ENCODE data around the gene AFAP1L1.

The AFAP1L1 gene

DNA sequence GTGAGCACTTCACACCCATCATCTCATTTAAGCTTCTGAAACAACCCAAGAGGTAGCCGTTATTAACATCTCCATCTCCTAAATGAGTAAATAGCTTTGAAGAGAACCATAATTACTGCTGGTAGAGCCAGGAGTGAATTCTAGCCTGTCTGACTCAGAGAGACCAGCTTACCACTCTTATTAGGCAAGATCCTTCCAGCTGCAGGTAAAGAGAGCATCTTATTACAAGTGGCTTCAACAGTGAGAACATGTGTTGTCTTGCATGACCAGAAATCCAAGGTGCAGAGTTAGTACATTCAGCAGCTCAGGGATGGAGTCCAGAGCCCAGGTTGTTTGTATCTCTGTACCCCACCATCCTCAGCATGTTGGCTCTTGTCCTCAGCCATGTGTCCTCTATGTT, 10.9 kb upstream of the AFAP1L1 start:
- Histone ChIP-seq H3K36me3 (ENCODE audit: control insufficient read depth in 5 of 5, insufficient read depth in 5 of 5, low read length in 5 of 5) (peaks cover 0 to 17% (median 8%) of the 10 kb centered on the region in 5 donors), H3K9ac (ENCODE audit: low read length in 5 of 5) (no peak overlapping the region), H3K4me1 (ENCODE audit: control insufficient read depth in 5 of 5, insufficient read depth in 5 of 5, low read length in 5 of 5) (no peaks in the 10 kb centered on the region), H3K27me3 (ENCODE audit: control insufficient read depth in 5 of 5, insufficient read depth in 4 of 5, low read length in 5 of 5) (peaks cover 0 to 15% (median 2%) of the 10 kb centered on the region in 5 donors), H3K4me3 (ENCODE audit: low read depth in 1 of 5, low read length in 5 of 5) (no peak overlapping the region), H3K9me3 (ENCODE audit: control insufficient read depth in 5 of 5, low read length in 5 of 5) (no peaks in the 10 kb centered on the region), H3K27ac (ENCODE audit: low read depth, low read length) (no peak overlapping the region)

DNA sequence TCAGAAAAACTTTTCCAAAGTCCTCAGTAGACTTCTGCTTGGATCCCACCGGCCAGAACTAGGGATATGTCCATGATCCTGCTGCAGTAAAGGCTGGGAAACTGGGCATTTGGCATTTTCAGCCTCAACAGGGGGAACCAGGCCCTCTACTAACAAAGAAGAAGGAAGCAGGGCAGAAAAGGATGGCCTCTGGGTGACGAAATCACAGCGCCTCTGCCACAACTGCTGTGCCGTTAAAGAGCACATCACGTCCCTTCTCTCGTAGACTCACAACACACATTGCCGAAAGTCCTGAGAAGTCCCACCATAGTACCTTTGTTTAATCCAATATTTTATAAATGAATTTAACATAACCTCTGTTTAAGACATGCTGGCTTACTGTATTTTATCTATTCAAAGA, 10.4 kb upstream of the AFAP1L1 start:
- Histone ChIP-seq H3K27me3 (ENCODE audit: control insufficient read depth in 5 of 5, insufficient read depth in 4 of 5, low read length in 5 of 5) (peaks cover 0 to 15% (median 2%) of the 10 kb centered on the region in 5 donors), H3K4me1 (ENCODE audit: control insufficient read depth in 5 of 5, insufficient read depth in 5 of 5, low read length in 5 of 5) (no peaks in the 10 kb centered on the region), H3K9me3 (ENCODE audit: control insufficient read depth in 5 of 5, low read length in 5 of 5) (no peaks in the 10 kb centered on the region), H3K4me3 (ENCODE audit: low read depth in 1 of 5, low read length in 5 of 5) (no peak overlapping the region), H3K9ac (ENCODE audit: low read length in 5 of 5) (no peak overlapping the region), H3K27ac (ENCODE audit: low read depth, low read length) (no peak overlapping the region), H3K36me3 (ENCODE audit: control insufficient read depth in 5 of 5, insufficient read depth in 5 of 5, low read length in 5 of 5) (peaks cover 0 to 12% (median 3%) of the 10 kb centered on the region in 5 donors)

DNA sequence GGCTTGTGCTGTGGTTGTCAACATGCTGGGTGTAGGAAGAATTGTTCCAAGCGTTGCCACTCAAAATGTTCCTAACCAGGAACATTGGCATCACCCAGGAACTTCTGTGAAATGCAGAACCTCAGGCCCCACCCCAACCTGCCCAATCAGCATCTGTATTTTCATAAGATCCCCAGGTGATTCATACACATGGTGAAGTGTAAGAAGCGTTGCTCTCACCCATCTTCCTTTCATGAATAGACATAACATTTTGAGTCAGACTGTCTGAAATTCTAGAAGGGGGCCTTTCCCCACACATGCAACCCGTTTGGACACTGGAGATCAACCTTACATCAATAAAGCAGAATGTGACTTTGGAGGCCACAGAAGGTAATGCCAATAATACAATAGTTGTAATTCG, 9.3 kb upstream of the AFAP1L1 start:
- Histone ChIP-seq H3K4me1 (ENCODE audit: control insufficient read depth in 5 of 5, insufficient read depth in 5 of 5, low read length in 5 of 5) (no peaks in the 10 kb centered on the region), H3K4me3 (ENCODE audit: low read depth in 1 of 5, low read length in 5 of 5) (no peak overlapping the region), H3K27ac (ENCODE audit: low read depth, low read length) (no peak overlapping the region), H3K27me3 (ENCODE audit: control insufficient read depth in 5 of 5, insufficient read depth in 4 of 5, low read length in 5 of 5) (peaks cover 0 to 15% (median 2%) of the 10 kb centered on the region in 5 donors), H3K36me3 (ENCODE audit: control insufficient read depth in 5 of 5, insufficient read depth in 5 of 5, low read length in 5 of 5) (peaks cover 0 to 11% (median 2%) of the 10 kb centered on the region in 5 donors), H3K9ac (ENCODE audit: low read length in 5 of 5) (no peak overlapping the region), H3K9me3 (ENCODE audit: control insufficient read depth in 5 of 5, low read length in 5 of 5) (no peaks in the 10 kb centered on the region)

DNA sequence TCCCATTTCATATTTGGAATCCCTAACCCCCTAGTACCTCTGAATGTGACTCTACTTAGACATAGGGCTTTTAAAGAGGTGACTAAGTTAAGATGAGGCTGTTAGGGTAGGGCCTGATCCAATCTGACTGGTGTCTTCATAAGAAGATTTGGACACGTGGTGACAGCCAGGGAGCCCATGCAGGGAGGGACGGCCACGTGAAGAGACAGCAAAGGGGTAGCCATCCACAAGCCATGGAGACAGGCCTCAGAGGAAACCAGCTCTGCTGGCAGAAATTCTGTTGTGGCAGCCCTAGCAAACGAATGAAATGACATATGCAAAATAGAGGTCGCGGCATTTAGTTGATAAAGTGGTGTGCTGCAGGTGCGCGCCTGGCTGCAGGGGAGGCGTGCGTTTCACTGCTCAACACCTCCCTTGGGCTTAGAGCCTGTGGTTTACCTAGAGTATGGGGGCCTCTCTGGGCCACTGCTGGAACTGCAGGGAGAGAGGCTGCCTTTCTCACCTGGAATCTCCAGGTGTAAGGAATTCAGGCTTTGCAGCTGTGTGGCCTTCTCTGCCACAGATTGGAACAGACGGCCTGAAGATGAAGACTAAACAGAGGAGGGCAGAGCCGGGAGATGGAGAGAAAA, 7.1 kb upstream of the AFAP1L1 start:
- Histone ChIP-seq H3K27me3 (ENCODE audit: control insufficient read depth in 5 of 5, insufficient read depth in 4 of 5, low read length in 5 of 5) (peaks cover 0 to 15% (median 2%) of the 10 kb centered on the region in 5 donors), H3K9ac (ENCODE audit: low read length in 5 of 5) (no peak overlapping the region), H3K36me3 (ENCODE audit: control insufficient read depth in 5 of 5, insufficient read depth in 5 of 5, low read length in 5 of 5) (no peaks in the 10 kb centered on the region), H3K9me3 (ENCODE audit: control insufficient read depth in 5 of 5, low read length in 5 of 5) (peaks cover 3 to 17% (median 12%) of the 10 kb centered on the region in 5 donors), H3K4me1 (ENCODE audit: control insufficient read depth in 5 of 5, insufficient read depth in 5 of 5, low read length in 5 of 5) (no peaks in the 10 kb centered on the region), H3K4me3 (ENCODE audit: low read depth in 1 of 5, low read length in 5 of 5) (no peak overlapping the region), H3K27ac (ENCODE audit: low read depth, low read length) (no peak overlapping the region)

DNA sequence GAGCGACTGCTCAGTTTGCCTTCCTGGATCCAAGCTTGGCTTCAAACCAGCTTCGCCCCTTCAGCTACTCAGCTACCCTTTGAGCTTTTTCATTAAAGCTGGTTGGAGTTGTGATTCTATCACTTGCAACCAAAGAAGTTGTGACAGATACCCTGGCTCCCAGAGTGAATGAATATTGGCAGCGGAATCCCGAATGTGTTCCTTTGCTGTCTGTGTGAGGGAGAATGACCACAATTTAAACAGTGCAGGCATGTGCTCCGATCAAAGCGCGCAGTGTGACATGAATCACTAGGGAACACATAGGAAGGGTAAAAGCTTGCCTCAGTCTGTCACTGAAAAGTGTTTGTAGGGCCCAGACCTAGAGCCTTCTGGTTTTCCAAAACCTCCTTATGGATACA, 6.6 kb upstream of the AFAP1L1 start:
- no peak overlapping the region for H3K27ac ChIP-seq (ENCODE audit: low read depth, low read length)
- H3K4me1 ChIP-seq (ENCODE audit: control insufficient read depth in 5 of 5, insufficient read depth in 5 of 5, low read length in 5 of 5) = no peaks in the 10 kb centered on the region

DNA sequence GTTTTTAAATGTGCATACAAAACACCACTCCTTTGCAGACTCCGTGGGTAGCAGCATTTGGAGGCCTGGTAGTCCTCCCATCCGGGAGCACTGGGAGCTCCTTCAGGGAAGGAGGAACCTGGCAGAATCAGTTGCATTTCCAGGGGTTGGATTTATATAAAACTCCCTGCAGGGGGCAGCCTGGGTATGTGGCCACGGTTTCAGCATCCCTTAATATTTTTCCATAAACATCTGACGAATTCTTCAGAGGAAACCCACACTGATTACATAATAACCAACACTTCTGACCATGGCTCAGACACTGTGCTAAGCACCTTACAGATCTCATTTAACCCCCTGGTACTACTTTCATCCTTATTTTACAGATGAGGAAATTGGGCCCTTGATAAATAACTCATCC, 6.1 kb upstream of the AFAP1L1 start:
- H3K4me1 ChIP-seq (ENCODE audit: control insufficient read depth in 5 of 5, insufficient read depth in 5 of 5, low read length in 5 of 5) = peaks cover 0 to under 1% (median 0%) of the 10 kb centered on the region in 5 donors
- H3K9me3 ChIP-seq (ENCODE audit: control insufficient read depth in 5 of 5, low read length in 5 of 5) = peaks cover 3 to 17% (median 12%) of the 10 kb centered on the region in 5 donors
- no peak overlapping the region for H3K9ac ChIP-seq (ENCODE audit: low read length in 5 of 5)
- no peak overlapping the region for H3K4me3 ChIP-seq (ENCODE audit: low read depth in 1 of 5, low read length in 5 of 5)
- peaks cover 0 to 15% (median 2%) of the 10 kb centered on the region in 5 donors for H3K27me3 ChIP-seq (ENCODE audit: control insufficient read depth in 5 of 5, insufficient read depth in 4 of 5, low read length in 5 of 5)
- H3K36me3 ChIP-seq (ENCODE audit: control insufficient read depth in 5 of 5, insufficient read depth in 5 of 5, low read length in 5 of 5) = no peaks in the 10 kb centered on the region
- H3K27ac ChIP-seq (ENCODE audit: low read depth, low read length) = no peak overlapping the region

More for the DNA sequence above, 6.6 kb upstream of the AFAP1L1 start:
- Histone ChIP-seq H3K36me3 (ENCODE audit: control insufficient read depth in 5 of 5, insufficient read depth in 5 of 5, low read length in 5 of 5) (no peaks in the 10 kb centered on the region), H3K4me3 (ENCODE audit: low read depth in 1 of 5, low read length in 5 of 5) (no peak overlapping the region), H3K9me3 (ENCODE audit: control insufficient read depth in 5 of 5, low read length in 5 of 5) (peaks cover 3 to 17% (median 12%) of the 10 kb centered on the region in 5 donors), H3K27me3 (ENCODE audit: control insufficient read depth in 5 of 5, insufficient read depth in 4 of 5, low read length in 5 of 5) (peaks cover 0 to 15% (median 2%) of the 10 kb centered on the region in 5 donors), H3K9ac (ENCODE audit: low read length in 5 of 5) (no peak overlapping the region)

DNA sequence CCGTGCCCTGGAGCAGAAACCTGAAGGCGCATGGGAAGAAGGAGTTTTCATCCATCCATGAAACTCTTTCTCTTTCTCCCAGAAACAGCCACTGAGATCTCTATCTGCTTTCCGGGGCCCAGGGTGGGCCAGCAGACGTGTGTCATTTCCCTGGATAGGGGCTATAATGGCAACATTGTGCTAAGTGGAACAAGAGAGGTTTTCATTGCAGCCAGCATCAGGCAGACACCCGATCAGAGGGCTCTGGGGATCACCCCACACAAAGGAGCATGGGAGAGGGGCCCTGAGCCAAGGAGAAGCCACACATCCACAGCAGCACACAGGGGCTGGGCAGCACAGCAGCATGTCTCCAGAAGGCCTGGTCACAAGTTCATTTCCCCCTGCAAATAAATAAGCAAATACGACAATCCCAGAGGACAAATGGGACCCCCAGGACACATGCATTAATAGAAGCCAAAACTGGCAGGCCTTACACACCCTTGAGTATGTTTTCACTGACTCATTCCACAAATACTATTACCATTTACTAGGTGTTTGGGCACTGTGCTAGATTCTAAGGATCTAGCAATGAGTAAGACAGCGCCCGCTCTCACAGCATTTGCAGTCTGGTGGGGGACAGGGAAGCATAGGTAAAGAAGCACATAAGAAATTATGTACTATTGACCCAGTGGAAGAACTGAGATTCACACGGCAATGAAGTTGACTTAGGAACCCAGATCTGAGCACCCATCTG, 4.3 kb upstream of the AFAP1L1 start:
- Histone ChIP-seq H3K36me3 (ENCODE audit: control insufficient read depth in 5 of 5, insufficient read depth in 5 of 5, low read length in 5 of 5) (no peaks in the 10 kb centered on the region), H3K27me3 (ENCODE audit: control insufficient read depth in 5 of 5, insufficient read depth in 4 of 5, low read length in 5 of 5) (peaks cover 0 to 15% (median 2%) of the 10 kb centered on the region in 5 donors), H3K27ac (ENCODE audit: low read depth, low read length) (no peak overlapping the region), H3K4me3 (ENCODE audit: low read depth in 1 of 5, low read length in 5 of 5) (no peak overlapping the region), H3K9ac (ENCODE audit: low read length in 5 of 5) (no peak overlapping the region), H3K4me1 (ENCODE audit: control insufficient read depth in 5 of 5, insufficient read depth in 5 of 5, low read length in 5 of 5) (peaks cover 0 to 11% (median 8%) of the 10 kb centered on the region in 5 donors), H3K9me3 (ENCODE audit: control insufficient read depth in 5 of 5, low read length in 5 of 5) (peaks cover 3 to 17% (median 12%) of the 10 kb centered on the region in 5 donors)

DNA sequence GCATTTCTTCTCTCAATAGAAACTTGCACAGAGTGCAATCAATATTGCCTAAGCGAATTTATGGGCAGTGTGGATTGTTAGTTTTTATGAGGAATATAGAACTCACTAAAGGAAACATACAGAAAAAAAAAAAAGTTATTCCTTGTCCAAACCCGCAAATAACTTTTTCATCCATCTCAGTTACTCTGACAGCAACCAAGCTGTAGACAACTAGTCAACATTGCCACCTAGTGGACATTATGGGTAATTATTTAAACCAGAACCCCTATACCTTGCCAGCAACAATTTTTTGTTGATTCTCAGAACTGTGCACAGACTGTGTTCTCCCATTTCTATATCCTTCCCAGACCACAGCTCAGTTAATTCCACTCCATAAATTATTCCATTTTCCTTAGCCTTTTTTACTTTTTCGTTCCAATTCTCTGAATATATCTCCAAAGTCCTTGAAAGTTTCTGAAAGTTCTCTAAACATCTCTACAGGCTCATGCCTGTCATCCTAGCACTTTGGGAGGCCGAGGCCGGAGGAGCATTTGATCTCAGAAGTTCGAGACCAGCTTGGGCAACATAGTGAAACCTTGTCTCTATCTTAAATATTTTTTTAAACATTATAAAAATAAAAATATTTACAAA, 2.6 kb upstream of the AFAP1L1 start:
- Histone ChIP-seq H3K9me3 (ENCODE audit: control insufficient read depth in 5 of 5, low read length in 5 of 5) (peaks cover 3 to 17% (median 12%) of the 10 kb centered on the region in 5 donors), H3K4me1 (ENCODE audit: control insufficient read depth in 5 of 5, insufficient read depth in 5 of 5, low read length in 5 of 5) (peaks cover 0 to 25% (median 21%) of the 10 kb centered on the region in 5 donors), H3K27me3 (ENCODE audit: control insufficient read depth in 5 of 5, insufficient read depth in 4 of 5, low read length in 5 of 5) (peaks cover 0 to 13% (median 2%) of the 10 kb centered on the region in 5 donors), H3K27ac (ENCODE audit: low read depth, low read length) (no peak overlapping the region), H3K36me3 (ENCODE audit: control insufficient read depth in 5 of 5, insufficient read depth in 5 of 5, low read length in 5 of 5) (no peaks in the 10 kb centered on the region), H3K9ac (ENCODE audit: low read length in 5 of 5) (no peak overlapping the region), H3K4me3 (ENCODE audit: low read depth in 1 of 5, low read length in 5 of 5) (no peak overlapping the region)

DNA sequence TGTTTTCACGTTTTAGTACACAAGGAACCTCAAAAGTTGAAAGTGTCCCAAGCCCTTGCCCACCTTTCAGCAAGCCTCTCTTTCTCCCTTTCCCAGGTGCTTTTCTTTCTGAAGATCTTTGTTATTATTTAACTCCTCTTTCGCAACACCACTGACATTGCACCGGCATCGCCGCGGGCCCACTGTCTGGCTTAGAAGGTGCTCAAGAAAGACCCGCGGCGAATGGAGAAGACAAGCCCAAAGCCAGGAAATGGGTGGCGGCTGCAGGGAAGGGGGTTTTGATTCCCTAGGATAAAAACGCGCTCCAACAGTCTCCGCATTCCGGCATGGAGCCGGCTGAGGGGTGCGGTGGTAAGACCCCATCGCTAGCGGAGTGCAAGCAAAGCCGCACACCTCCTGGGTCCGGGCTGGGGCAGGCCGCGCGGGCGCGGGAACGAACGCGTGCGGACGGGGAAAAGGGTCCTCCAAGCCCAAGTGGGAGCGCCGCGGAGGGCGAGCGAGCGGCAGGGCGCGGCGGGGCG, 404 bp upstream of the AFAP1L1 start:
- Histone ChIP-seq H3K4me3 (ENCODE audit: low read depth in 1 of 5, low read length in 5 of 5) (peak overlapping the region; percentile 56 to 86 (median 78)), H3K4me1 (ENCODE audit: control insufficient read depth in 5 of 5, insufficient read depth in 5 of 5, low read length in 5 of 5) (peaks cover 0 to 29% (median 26%) of the 10 kb centered on the region in 5 donors), H3K27me3 (ENCODE audit: control insufficient read depth in 5 of 5, insufficient read depth in 4 of 5, low read length in 5 of 5) (no peaks in the 10 kb centered on the region), H3K27ac (ENCODE audit: low read depth, low read length) (peak overlapping the region; percentile 58), H3K9ac (ENCODE audit: low read length in 5 of 5) (peak overlapping the region in 1 of 5 donors; percentile 12), H3K9me3 (ENCODE audit: control insufficient read depth in 5 of 5, low read length in 5 of 5) (peaks cover 3 to 17% (median 12%) of the 10 kb centered on the region in 5 donors), H3K36me3 (ENCODE audit: control insufficient read depth in 5 of 5, insufficient read depth in 5 of 5, low read length in 5 of 5) (peaks cover 0 to 6% (median 0%) of the 10 kb centered on the region in 5 donors)

Measured in subcutaneous abdominal adipose tissue (tissue), 5 donors.